Choroid plexus epithelial cell (primary cell): Measurements from ENCODE around the gene DST.

Experiments used
- DNase-seq: peaks from one replicate; pipeline ENCODE4 v3.0.0-alpha.2; 2010; ENCODE audit warnings: low read depth
- H3K4me3 ChIP-seq: 2 replicates; pipeline ENCODE4 v1.5.1; 2011; ENCODE audit warnings: low read depth, mild to moderate bottlenecking, control low read depth, low read length, moderate library complexity
- CTCF ChIP-seq: conservative IDR thresholded peaks from 2 replicates; pipeline ENCODE4 v1.5.1; 2011; ENCODE audit warnings: low read depth, mild to moderate bottlenecking, control low read depth, inconsistent platforms, low read length, moderate library complexity

Gene DST

GRCh38 chr6:56535626-56536025 is 107.1 kb downstream of the DST start:
- no peak for TF ChIP-seq CTCF
- no peak for DNase-seq
- no peak overlapping the region for H3K4me3 ChIP-seq

- no peak for DNase-seq
- H3K4me3 ChIP-seq: no peak overlapping the region
- no peak for TF ChIP-seq CTCF
Measured at GRCh38 chr6:56534680-56535419, 107.8 kb downstream of the DST start.

- TF ChIP-seq CTCF: no peak
- no peak for DNase-seq
- H3K4me3 ChIP-seq: no peak overlapping the region
Measured at GRCh38 chr6:56532766-56533551, 109.7 kb downstream of the DST start.

- no peak for TF ChIP-seq CTCF
- no peak overlapping the region for H3K4me3 ChIP-seq
- DNase-seq: no peak
Measured at GRCh38 chr6:56531839-56532595, 110.7 kb downstream of the DST start.

- DNase-seq: peak; percentile 51
- H3K4me3 ChIP-seq: no peak overlapping the region
- no peak for TF ChIP-seq CTCF
Measured at GRCh38 chr6:56529594-56530191, 113.0 kb downstream of the DST start.

GRCh38 chr6:56528412-56528841 is 114.3 kb downstream of the DST start:
- TF ChIP-seq CTCF: no peak
- H3K4me3 ChIP-seq: no peak overlapping the region
- peak; percentile 92 for DNase-seq
